ENCODE measurements around the gene ZSCAN23.

Gene ZSCAN23

GRCh38 chr6:28433119-28433518, 10.2 kb downstream of the ZSCAN23 start:
- no peak for TF ChIP-seq CTCF (IDR thresholded peaks at IDR 0.05; ENCODE audit: low read depth, low read length)
- no peak for DNase-seq (ENCODE audit: extremely low read depth, low read depth)

- no peak for DNase-seq (ENCODE audit: extremely low read depth, low read depth)
- TF ChIP-seq CTCF (IDR thresholded peaks at IDR 0.05; ENCODE audit: low read depth, low read length), result no peak
These were observed 13.5 kb downstream of the ZSCAN23 start for GRCh38 chr6:28429781-28430180.

GRCh38 chr6:28425944-28426541, 17.2 kb downstream of the ZSCAN23 start:
- no peak for TF ChIP-seq CTCF (IDR thresholded peaks at IDR 0.05; ENCODE audit: low read depth, low read length)
- no peak for DNase-seq (ENCODE audit: extremely low read depth, low read depth)

GRCh38 chr6:28424163-28424562, 19.1 kb downstream of the ZSCAN23 start:
- TF ChIP-seq CTCF (IDR thresholded peaks at IDR 0.05; ENCODE audit: low read depth, low read length), result no peak
- no peak for DNase-seq (ENCODE audit: extremely low read depth, low read depth)

- no peak for TF ChIP-seq CTCF (IDR thresholded peaks at IDR 0.05; ENCODE audit: low read depth, low read length)
- no peak for DNase-seq (ENCODE audit: extremely low read depth, low read depth)
These were observed 19.7 kb downstream of the ZSCAN23 start for GRCh38 chr6:28423546-28423945.

GRCh38 chr6:28413681-28414080, 29.6 kb downstream of the ZSCAN23 start:
- no peak for TF ChIP-seq CTCF (IDR thresholded peaks at IDR 0.05; ENCODE audit: low read depth, low read length)
- no peak for DNase-seq (ENCODE audit: extremely low read depth, low read depth)

- TF ChIP-seq CTCF (IDR thresholded peaks at IDR 0.05; ENCODE audit: low read depth, low read length), result no peak
- no peak for DNase-seq (ENCODE audit: extremely low read depth, low read depth)
These were observed 32.5 kb downstream of the ZSCAN23 start for GRCh38 chr6:28410767-28411166.

Data from AG09319 (cell line).